BE2C (cell line): ENCODE data around the gene WWC2.

ENCODE experiments used
- DNase-seq: peaks from one replicate; pipeline ENCODE4 v3.0.0-alpha.2; 2020
- H3K27me3 ChIP-seq: fragments of 250-450 bp; sonication (Bioruptor Pico); 2 replicates; pipeline ENCODE4 v1.5.1; 2020; ENCODE audit warnings: mild to moderate bottlenecking
- H3K36me3 ChIP-seq: fragments of 250-450 bp; sonication (Bioruptor Pico); 2 replicates; pipeline ENCODE4 v1.5.1; 2020; ENCODE audit warnings: mild to moderate bottlenecking
- H3K4me1 ChIP-seq: fragments of 250-450 bp; sonication (Bioruptor Pico); 2 replicates; pipeline ENCODE4 v1.5.1; 2020
- H3K4me3 ChIP-seq: 2 replicates; pipeline ENCODE4 v1.5.1; 2011; ENCODE audit warnings: low read depth, low read length
- H3K9me3 ChIP-seq: fragments of 250-450 bp; sonication (Bioruptor Pico); 2 replicates; pipeline ENCODE4 v1.5.1; 2020
- CTCF ChIP-seq: IDR thresholded peaks from 2 replicates; pipeline ENCODE4 v1.5.1; 2012; ENCODE audit warnings: mild to moderate bottlenecking, low read depth, low read length

WWC2 gene

GRCh38 chr4:183256343-183256742 is 157.3 kb downstream of the WWC2 start:
- Histone ChIP-seq H3K9me3 (no peaks in the 10 kb centered on the region), H3K27me3 (no peaks in the 10 kb centered on the region), H3K4me3 (no peak overlapping the region), H3K4me1 (no peaks in the 10 kb centered on the region; the same call in 1 of the 2 replicates), H3K36me3 (peaks cover 7% of the 10 kb centered on the region)
- DNase-seq: no peak
- TF ChIP-seq CTCF: no peak

GRCh38 chr4:183256756-183257385 is 157.8 kb downstream of the WWC2 start:
- Histone ChIP-seq H3K4me3 (no peak overlapping the region), H3K27me3 (no peaks in the 10 kb centered on the region), H3K4me1 (no peaks in the 10 kb centered on the region; the same call in 1 of the 2 replicates), H3K36me3 (peaks cover 8% of the 10 kb centered on the region), H3K9me3 (no peaks in the 10 kb centered on the region)
- TF ChIP-seq CTCF: peak; percentile 91
- DNase-seq: peak; percentile 74

GRCh38 chr4:183257808-183258207 is 158.8 kb downstream of the WWC2 start:
- Histone ChIP-seq H3K4me3 (no peak overlapping the region), H3K36me3 (peaks cover 8% of the 10 kb centered on the region), H3K9me3 (no peaks in the 10 kb centered on the region), H3K4me1 (no peaks in the 10 kb centered on the region; the same call in 1 of the 2 replicates), H3K27me3 (no peaks in the 10 kb centered on the region)
- TF ChIP-seq CTCF: no peak
- DNase-seq: no peak

GRCh38 chr4:183260491-183261151 is 161.6 kb downstream of the WWC2 start:
- peaks cover 10% of the 10 kb centered on the region for H3K36me3 ChIP-seq
- H3K27me3 ChIP-seq: no peaks in the 10 kb centered on the region
- no peak overlapping the region for H3K4me3 ChIP-seq
- no peak for DNase-seq
- H3K9me3 ChIP-seq: no peaks in the 10 kb centered on the region
- TF ChIP-seq CTCF: no peak
- no peaks in the 10 kb centered on the region; the same call in 1 of the 2 replicates for H3K4me1 ChIP-seq

GRCh38 chr4:183261953-183262775 is 163.1 kb downstream of the WWC2 start:
- Histone ChIP-seq H3K4me1 (no peaks in the 10 kb centered on the region; the same call in 1 of the 2 replicates), H3K36me3 (peaks cover 13% of the 10 kb centered on the region), H3K27me3 (no peaks in the 10 kb centered on the region), H3K4me3 (no peak overlapping the region), H3K9me3 (no peaks in the 10 kb centered on the region)
- peak; percentile 90 for TF ChIP-seq CTCF
- DNase-seq: peak; percentile 86
